Stomach (tissue), 4 donors: ENCODE data around the gene PALLD.

ENCODE experiments used
- EP300 ChIP-seq: sonication (generic); formaldehyde crosslinking; IDR thresholded peaks from one replicate; pipeline ENCODE4 v1.6.1; 2017; ENCODE audit warnings: antibody characterized with exemption
- POLR2A ChIP-seq, 4 donors: fragments of 450-650 bp; IDR thresholded peaks; one replicate each; pipeline ENCODE4 v1.6.1; 2016; ENCODE audit warnings: antibody characterized with exemption in 4 of 4, control low read depth in 2 of 4, mild to moderate bottlenecking in 1 of 4, moderate library complexity in 1 of 4
- POLR2AphosphoS5 ChIP-seq, 3 donors: sonication (generic); formaldehyde crosslinking; IDR thresholded peaks; one replicate each; pipeline ENCODE4 v1.6.1; 2016; ENCODE audit warnings: antibody characterized with exemption in 3 of 3
- TF ChIP-seq, protein P1 (sequence below), 7 experiments: fragments of 450-650 bp in 4 of 7; fragments of 200-600 bp in 3 of 7; sonication (generic) in 3 of 7; IDR thresholded peaks; one replicate each; pipeline ENCODE4 v1.5.1; 2016 to 2019; ENCODE audit warnings: antibody characterized with exemption in 7 of 7, control low read depth in 2 of 7, mild to moderate bottlenecking in 1 of 7

DNA sequence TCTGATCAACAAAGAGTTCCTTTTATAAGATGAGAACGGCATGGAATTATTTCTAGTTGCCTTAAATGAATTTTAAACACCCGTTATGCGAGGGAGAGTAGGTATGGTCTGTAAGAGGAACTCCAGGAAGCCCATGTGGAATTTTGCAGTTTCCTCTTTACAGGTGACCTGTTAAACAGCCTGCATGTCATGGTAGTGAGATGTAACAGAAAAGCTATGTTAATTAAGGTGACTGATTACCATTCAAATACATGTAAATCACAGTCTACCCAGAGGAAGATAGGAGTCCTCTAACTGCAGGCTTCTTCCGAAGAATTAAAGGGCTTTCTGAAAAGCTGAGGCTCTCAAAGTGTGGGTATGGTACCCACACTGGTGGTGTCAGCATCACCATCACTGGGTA is 349.6 kb downstream of the PALLD start:
- TF ChIP-seq, protein P1, sequence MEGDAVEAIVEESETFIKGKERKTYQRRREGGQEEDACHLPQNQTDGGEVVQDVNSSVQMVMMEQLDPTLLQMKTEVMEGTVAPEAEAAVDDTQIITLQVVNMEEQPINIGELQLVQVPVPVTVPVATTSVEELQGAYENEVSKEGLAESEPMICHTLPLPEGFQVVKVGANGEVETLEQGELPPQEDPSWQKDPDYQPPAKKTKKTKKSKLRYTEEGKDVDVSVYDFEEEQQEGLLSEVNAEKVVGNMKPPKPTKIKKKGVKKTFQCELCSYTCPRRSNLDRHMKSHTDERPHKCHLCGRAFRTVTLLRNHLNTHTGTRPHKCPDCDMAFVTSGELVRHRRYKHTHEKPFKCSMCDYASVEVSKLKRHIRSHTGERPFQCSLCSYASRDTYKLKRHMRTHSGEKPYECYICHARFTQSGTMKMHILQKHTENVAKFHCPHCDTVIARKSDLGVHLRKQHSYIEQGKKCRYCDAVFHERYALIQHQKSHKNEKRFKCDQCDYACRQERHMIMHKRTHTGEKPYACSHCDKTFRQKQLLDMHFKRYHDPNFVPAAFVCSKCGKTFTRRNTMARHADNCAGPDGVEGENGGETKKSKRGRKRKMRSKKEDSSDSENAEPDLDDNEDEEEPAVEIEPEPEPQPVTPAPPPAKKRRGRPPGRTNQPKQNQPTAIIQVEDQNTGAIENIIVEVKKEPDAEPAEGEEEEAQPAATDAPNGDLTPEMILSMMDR (IDR thresholded peaks at IDR 0.05) = no peak
- TF ChIP-seq POLR2A (IDR thresholded peaks at IDR 0.05) (no peak), EP300 (no peak), POLR2AphosphoS5 (IDR thresholded peaks at IDR 0.05) (no peak)
